Measurements from ENCODE around the gene DNLZ.

The DNLZ gene

GRCh38 chr9:136313111-136314055, 50.2 kb downstream of the DNLZ start:
- FAIRE-seq: no peak

GRCh38 chr9:136312436-136312835, 51.1 kb downstream of the DNLZ start:
- no peak for FAIRE-seq

- FAIRE-seq: no peak
These were observed 51.6 kb downstream of the DNLZ start for GRCh38 chr9:136312009-136312375.

- FAIRE-seq: no peak
These were observed 52.2 kb downstream of the DNLZ start for GRCh38 chr9:136311051-136312008.

- no peak for FAIRE-seq
These were observed 53.1 kb downstream of the DNLZ start for GRCh38 chr9:136310273-136311030.

- no peak for FAIRE-seq
These were observed 53.7 kb downstream of the DNLZ start for GRCh38 chr9:136309806-136310220.

All from A204.1 (cell line).